RWPE2 (cell line): Measurements from ENCODE around the gene SC5D.

Source experiments
- ATAC-seq: fragments of 200-7000 bp; cut with Tn5 transposase; 3 replicates; pipeline ENCODE4 v1.9.1; 2021; ENCODE audit warnings: low read depth
- DNase-seq: peaks from one replicate; pipeline ENCODE4 v3.0.0-alpha.2; 2020; ENCODE audit warnings: low spot score
- H3K27ac ChIP-seq: fragments of 450-650 bp; 2 replicates; pipeline ENCODE4 v1.5.1; 2017; ENCODE audit warnings: mild to moderate bottlenecking; ENCODE audit not compliant: poor library complexity, severe bottlenecking
- H3K27me3 ChIP-seq: fragments of 250-450 bp; sonication (Bioruptor Pico); 2 replicates; pipeline ENCODE4 v1.5.1; 2021; ENCODE audit warnings: mild to moderate bottlenecking, moderate library complexity; ENCODE audit not compliant: insufficient read depth, poor library complexity, severe bottlenecking
- H3K36me3 ChIP-seq: fragments of 250-450 bp; sonication (Bioruptor Pico); 2 replicates; pipeline ENCODE4 v1.5.1; 2020; ENCODE audit warnings: low read depth, mild to moderate bottlenecking, moderate library complexity
- H3K4me1 ChIP-seq: fragments of 250-450 bp; sonication (Bioruptor Pico); 2 replicates; pipeline ENCODE4 v1.5.1; 2021; ENCODE audit warnings: mild to moderate bottlenecking, moderate library complexity; ENCODE audit not compliant: insufficient read depth, poor library complexity, severe bottlenecking
- H3K4me3 ChIP-seq: fragments of 250-450 bp; sonication (Bioruptor Pico); 2 replicates; pipeline ENCODE4 v1.5.1; 2021; ENCODE audit warnings: mild to moderate bottlenecking, moderate library complexity; ENCODE audit not compliant: severe bottlenecking
- H3K9me3 ChIP-seq: fragments of 250-450 bp; sonication (Bioruptor Pico); 2 replicates; pipeline ENCODE4 v1.5.1; 2021; ENCODE audit warnings: mild to moderate bottlenecking, moderate library complexity; ENCODE audit not compliant: severe bottlenecking
- TF ChIP-seq, protein P1 (sequence below): fragments of 450-650 bp; IDR thresholded peaks from one replicate; pipeline ENCODE4 v1.5.1; 2017; ENCODE audit warnings: mild to moderate bottlenecking, moderate library complexity; ENCODE audit not compliant: poor library complexity, severe bottlenecking

The SC5D gene

DNA sequence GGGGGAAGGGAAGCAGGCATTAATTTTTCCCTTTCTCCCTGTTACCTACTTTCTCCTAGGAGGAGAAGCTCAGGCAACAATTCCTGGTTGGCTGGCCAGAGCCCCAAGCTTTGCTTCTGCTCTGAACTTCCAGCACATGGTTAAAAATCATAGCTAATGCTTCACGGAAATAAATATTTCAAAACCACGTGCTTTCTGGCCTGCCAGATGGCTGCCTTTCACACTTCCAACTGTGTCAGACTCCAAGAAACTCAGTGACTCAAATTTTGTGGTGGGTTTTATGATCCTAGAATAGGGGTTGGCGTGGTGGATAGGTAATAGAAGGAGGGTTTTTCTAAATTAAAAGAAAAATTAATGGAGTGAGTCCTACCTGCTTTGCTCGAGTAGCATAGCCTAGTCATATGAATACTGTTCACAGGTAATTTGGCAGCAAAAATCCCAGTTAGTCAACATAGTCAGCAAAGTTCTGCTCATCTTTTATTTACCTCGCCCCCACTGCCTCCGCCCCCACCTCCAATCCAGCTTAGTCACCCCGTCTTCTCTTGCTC lies 58.6 kb downstream of the SC5D start:
- Histone ChIP-seq H3K4me3 (no peak overlapping the region), H3K27ac (no peak overlapping the region), H3K4me1 (no peaks in the 10 kb centered on the region), H3K9me3 (no peaks in the 10 kb centered on the region), H3K36me3 (no peaks in the 10 kb centered on the region), H3K27me3 (peaks cover 8% of the 10 kb centered on the region)
- ATAC-seq: no peak
- DNase-seq: no peak
- TF ChIP-seq, protein P1, sequence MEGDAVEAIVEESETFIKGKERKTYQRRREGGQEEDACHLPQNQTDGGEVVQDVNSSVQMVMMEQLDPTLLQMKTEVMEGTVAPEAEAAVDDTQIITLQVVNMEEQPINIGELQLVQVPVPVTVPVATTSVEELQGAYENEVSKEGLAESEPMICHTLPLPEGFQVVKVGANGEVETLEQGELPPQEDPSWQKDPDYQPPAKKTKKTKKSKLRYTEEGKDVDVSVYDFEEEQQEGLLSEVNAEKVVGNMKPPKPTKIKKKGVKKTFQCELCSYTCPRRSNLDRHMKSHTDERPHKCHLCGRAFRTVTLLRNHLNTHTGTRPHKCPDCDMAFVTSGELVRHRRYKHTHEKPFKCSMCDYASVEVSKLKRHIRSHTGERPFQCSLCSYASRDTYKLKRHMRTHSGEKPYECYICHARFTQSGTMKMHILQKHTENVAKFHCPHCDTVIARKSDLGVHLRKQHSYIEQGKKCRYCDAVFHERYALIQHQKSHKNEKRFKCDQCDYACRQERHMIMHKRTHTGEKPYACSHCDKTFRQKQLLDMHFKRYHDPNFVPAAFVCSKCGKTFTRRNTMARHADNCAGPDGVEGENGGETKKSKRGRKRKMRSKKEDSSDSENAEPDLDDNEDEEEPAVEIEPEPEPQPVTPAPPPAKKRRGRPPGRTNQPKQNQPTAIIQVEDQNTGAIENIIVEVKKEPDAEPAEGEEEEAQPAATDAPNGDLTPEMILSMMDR: no peak

DNA sequence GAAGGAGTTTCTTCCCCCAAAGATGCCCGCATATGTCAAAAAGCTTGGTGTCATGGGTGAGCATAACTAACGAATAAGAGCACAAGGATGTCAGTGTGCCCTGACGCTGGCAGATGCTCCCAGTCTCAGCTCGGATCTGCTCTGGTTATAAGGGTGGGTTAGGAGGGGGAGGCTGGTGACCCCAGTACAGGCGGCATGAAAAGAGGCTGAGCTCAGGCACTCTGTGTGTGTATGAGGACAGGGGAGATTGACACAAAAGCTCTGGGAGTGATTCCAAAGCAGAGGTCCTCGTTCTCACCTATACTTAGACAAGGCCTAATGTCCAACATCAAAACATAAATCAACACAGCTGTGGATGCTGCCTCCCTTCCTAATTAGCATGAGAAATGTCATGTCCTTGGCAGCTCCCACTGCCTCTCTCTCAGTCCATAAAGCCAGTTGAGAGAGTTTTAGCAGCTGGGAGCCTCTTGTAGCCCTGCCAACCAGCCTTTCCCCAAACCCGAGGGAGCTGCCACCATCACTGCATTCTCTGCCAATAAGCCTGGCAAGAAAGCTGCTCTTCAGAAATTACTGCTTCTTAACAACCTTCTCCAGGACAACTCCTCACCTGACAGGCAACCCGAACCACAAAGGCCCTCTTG lies 59.8 kb downstream of the SC5D start:
- H3K36me3 ChIP-seq: no peaks in the 10 kb centered on the region
- TF ChIP-seq, protein P1: no peak
- no peak overlapping the region for H3K4me3 ChIP-seq
- H3K27me3 ChIP-seq: peaks cover 8% of the 10 kb centered on the region
- no peaks in the 10 kb centered on the region for H3K4me1 ChIP-seq
- ATAC-seq (no peak), DNase-seq (no peak)
- H3K9me3 ChIP-seq: no peaks in the 10 kb centered on the region
- no peak overlapping the region for H3K27ac ChIP-seq

DNA sequence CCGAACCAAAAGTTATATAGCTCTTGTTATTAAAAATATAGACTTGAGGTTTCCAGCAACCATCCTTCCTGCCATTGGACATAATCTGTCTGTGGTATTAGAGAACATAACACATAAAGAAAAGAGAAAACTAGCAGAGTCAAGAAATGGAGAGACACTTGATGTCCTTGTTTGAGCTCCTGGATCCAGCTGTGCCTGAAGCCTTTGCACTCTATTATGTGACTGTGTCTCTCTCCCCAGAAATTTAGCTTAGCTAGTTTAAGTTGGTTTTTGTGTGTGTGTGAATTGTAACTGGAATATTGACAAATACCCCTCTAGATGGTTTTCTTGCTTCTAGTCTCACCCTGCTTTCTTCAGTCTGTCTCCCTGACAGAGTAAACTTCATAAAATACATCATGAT lies 61.6 kb downstream of the SC5D start:
- no peaks in the 10 kb centered on the region for H3K9me3 ChIP-seq
- no peaks in the 10 kb centered on the region for H3K36me3 ChIP-seq
- H3K27me3 ChIP-seq: peaks cover 10% of the 10 kb centered on the region
- DNase-seq (no peak), ATAC-seq (no peak)
- H3K4me3 ChIP-seq: no peak overlapping the region
- H3K4me1 ChIP-seq: no peaks in the 10 kb centered on the region
- TF ChIP-seq, protein P1: no peak
- H3K27ac ChIP-seq: no peak overlapping the region

DNA sequence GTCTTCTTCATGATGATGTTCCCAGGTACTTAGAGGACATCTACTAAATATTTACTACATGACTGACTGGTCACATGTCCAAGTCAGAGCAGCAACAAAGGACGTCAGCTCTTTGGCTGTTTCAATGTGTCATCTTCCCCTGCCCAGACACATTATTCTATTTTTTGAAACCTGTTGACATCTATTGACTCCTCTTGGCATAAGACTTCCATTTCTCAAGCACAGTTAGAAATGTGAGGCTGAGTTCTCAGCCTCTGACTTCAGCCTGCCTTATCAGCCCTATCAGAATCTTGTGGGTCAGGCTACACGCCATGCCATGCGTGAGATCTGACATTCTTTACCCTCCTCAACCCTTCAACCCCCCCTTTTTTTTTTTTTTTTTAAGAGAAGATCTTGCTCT lies 63.8 kb downstream of the SC5D start:
- Histone ChIP-seq H3K27ac (no peak overlapping the region), H3K4me1 (no peaks in the 10 kb centered on the region), H3K36me3 (no peaks in the 10 kb centered on the region), H3K9me3 (no peaks in the 10 kb centered on the region), H3K27me3 (peaks cover 12% of the 10 kb centered on the region), H3K4me3 (no peak overlapping the region)
- DNase-seq: no peak
- ATAC-seq: no peak
- TF ChIP-seq, protein P1: no peak
